Fibroblast of mammary gland (primary cell): Measurements from ENCODE around the gene TEAD1.

ENCODE experiments used
- DNase-seq: peaks from one replicate; pipeline ENCODE4 v3.0.0-alpha.2; 2010; ENCODE audit warnings: low read depth
- H3K4me3 ChIP-seq: 2 replicates; pipeline ENCODE4 v1.5.1; 2011; ENCODE audit warnings: low read depth, mild to moderate bottlenecking, low read length, moderate library complexity; ENCODE audit not compliant: control insufficient read depth
- CTCF ChIP-seq: conservative IDR thresholded peaks from 2 replicates; pipeline ENCODE4 v1.5.1; 2011; ENCODE audit warnings: low read depth, low read length, inconsistent platforms; ENCODE audit not compliant: control insufficient read depth, insufficient read depth

TEAD1 gene

GRCh38 chr11:12762696-12763324 is 88.6 kb downstream of the TEAD1 start:
- TF ChIP-seq CTCF = no peak
- H3K4me3 ChIP-seq = no peak overlapping the region
- DNase-seq = no peak

- DNase-seq = no peak
- TF ChIP-seq CTCF = no peak
- no peak overlapping the region for H3K4me3 ChIP-seq
Measured at GRCh38 chr11:12764187-12764914, 90.1 kb downstream of the TEAD1 start.

DNA sequence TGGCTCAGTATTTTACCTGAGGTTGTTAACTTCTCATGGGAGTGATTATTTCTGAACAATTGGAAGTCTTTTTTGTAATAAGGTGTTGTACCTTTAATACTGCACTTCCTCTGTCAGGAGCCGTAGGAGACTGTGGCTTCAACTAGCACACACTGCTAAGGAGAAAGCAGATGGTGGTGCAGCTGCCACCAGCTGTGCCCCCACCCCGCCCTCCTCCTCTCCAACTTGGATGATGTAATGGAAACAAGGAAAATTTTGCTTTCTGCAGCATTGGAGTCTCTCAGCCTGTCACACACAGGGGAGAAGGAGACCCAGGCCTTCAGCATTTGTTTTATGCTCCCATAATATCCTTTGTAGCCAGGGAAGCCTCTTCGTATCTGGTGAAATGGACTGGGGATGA is 91.2 kb downstream of the TEAD1 start:
- peak; percentile 22 for DNase-seq
- no peak for TF ChIP-seq CTCF
- H3K4me3 ChIP-seq = no peak overlapping the region

GRCh38 chr11:12767027-12767426 is 92.8 kb downstream of the TEAD1 start:
- peak; percentile 34 for DNase-seq
- no peak for TF ChIP-seq CTCF
- no peak overlapping the region for H3K4me3 ChIP-seq

- TF ChIP-seq CTCF = no peak
Measured at GRCh38 chr11:12767577-12767976, 93.4 kb downstream of the TEAD1 start.

DNA sequence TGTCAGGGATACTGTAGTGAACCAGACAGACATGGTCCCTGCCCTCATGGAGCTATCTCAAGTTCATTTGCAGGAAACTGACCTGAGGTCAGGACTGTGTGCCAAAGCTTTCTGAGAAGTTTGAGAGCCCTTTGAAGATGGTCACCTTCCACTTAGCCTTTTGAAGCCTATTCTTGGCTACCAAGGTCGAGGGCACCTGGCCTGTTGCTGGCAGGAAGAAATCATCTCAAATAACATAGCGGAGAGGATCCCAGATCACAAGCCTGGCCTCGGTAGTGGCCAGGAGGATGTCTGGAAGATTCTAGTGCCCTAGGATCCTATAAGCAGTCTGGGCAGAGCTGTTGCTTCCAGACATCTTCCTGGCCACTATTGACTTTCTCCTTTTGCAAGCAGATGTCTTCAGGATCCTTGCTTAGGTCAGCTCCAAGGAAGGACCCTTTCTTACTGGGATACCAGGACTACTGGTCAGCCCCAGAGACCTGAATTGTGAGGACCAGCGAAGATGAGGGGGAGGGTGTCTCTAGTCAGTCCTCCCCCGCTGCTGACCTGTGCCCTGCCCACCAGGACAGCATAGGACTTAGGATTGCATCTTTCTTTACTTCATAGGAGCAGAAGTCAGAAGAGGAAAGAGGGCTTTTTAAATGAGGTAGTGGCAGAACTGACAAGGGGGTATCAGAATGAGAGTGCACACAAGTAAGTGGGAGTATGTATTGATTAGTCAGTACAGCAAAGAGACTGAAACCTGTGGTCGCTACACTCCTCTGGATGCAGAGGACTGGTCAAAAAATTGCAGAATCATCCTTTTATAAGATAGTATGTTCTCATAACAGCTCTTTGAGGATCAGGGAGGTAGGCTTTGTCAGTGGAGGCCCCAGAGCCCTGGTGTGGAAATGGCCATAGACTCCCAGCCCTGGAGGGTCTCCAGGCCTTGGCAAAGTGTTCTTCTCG is 94.8 kb downstream of the TEAD1 start:
- H3K4me3 ChIP-seq = no peak overlapping the region
- no peak for TF ChIP-seq CTCF
- no peak for DNase-seq

More at GRCh38 chr11:12767577-12767976, 93.4 kb downstream of the TEAD1 start:
- no peak overlapping the region for H3K4me3 ChIP-seq
- no peak for DNase-seq
